HG03469 (cell line): ENCODE data around the gene ZCCHC14.
"Not testable (repeated sequence)": the region's sequence is repeated elsewhere in the genome, so short reads cannot be mapped to it uniquely, and the experiment has no call there.

Experiments used
- ATAC-seq: cut with Tn5 transposase; IDR thresholded peaks from one replicate; pipeline ENCODE4 v1.9.1; 2021; ENCODE audit warnings: mild to moderate bottlenecking, moderate library complexity, moderate number of reproducible peaks; ENCODE audit not compliant: unreplicated experiment

The ZCCHC14 gene

DNA sequence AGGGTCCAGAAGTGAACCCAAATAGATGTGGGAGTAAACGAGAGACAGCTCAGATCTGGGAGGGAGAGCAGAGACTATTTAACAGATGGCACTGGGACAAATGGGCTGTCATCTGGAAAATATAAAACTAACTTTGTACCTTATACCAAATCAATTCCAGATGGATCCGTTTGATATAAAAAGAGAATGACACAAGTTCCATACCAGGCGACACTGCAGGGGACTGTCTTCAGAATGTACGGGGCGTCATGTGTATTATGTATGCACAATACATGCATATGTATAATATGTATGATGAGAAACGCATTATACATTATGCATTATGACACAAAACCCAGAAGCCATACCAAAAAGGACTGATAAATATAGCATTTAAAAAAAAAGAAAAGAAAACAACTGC lies 10.2 kb downstream of the ZCCHC14 start:
- ATAC-seq = not testable (repeated sequence)

DNA sequence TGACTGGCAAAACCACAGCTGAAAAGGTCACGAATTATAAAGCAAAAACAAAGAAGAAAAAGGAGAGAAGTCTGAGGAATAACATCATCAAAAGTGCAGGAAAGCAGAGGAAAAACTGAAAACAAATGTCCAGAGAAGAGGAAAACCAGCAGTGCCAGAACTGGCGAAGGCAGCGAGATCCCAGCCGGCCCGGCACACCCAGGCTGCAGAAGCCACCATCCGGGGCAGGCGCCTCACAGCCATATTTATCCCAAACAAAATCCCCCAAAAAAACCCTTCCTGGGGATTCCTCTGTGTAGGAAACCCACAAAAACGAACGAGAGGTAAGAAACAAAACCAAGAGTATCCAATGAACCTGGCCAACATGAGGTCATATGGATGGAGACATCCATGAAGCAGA lies 10.6 kb downstream of the ZCCHC14 start:
- ATAC-seq = no peak

DNA sequence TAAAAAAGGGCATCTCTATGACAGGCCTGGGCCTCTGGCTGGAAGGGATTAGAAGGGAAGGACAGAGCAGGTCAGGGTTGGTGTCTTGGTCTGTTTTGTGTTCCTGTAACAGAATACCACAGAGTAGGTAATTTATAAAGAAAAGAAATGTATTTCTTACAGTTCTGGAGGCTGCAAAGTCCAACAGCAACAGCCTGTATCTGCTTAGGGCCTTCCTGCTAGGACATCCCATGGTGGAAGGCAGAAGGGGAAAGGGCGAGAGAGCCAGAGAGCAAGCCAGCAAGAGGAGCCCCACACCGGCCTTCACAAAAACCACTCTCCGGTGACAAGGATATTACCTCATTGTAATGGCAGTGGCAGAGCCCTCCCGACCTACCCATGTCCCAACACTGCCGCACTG lies 11.1 kb downstream of the ZCCHC14 start:
- not testable (repeated sequence) for ATAC-seq

DNA sequence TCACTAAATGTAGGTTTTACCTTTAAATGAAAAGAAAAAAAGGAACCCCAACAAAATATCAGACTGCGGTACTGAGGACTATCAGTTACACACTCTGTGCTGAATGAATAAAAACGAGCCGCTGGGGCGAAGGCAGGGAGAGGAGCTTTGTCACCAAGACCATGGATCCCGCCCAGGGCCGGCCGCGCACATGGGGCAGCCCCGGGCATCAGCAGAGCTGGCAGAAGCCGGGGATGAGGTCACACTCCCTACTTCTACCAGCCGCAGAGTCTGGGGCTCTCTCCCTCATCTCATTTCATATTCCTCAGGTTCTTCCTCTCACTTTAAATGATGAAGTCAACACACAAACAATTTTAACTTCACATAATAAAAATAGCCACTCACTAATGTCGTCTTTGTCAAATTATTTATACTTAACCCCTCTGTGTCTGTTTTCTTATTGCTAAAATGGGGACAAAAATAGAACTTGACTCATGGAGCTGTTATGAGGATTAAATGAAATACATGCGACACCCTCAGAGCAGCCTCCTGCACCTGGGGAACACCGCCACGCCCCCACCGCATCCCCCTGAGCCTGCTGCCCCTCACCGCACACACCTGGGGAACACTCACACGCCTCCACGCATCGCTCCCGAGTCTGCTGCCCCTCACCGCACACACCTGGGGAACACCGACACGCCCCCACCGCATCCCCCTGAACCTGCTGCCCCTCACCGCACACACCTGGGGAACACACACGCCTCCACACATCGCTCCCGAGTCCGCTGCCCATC lies 15.4 kb downstream of the ZCCHC14 start:
- not testable (repeated sequence) for ATAC-seq

DNA sequence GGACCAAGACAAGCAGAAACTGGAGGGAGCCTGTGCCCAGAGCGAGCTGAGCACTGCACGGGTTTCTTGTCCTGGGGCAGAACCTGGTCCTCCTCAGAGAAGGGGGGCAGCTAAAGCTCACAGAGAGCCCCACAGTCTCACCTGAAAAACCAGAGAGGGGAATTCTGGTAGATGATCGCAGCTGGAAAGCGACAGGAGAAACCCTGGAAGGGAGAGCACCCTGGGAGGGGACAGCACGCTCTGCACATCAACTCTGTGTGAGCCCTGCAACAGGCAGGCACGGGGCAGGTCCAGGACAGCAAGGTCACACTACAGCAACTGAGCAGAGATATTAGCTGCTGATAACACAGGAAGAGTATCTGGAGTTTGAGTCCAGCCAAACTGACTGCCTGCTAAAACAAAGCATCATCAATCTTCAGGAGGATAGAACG lies 18.2 kb downstream of the ZCCHC14 start:
- ATAC-seq = no peak

DNA sequence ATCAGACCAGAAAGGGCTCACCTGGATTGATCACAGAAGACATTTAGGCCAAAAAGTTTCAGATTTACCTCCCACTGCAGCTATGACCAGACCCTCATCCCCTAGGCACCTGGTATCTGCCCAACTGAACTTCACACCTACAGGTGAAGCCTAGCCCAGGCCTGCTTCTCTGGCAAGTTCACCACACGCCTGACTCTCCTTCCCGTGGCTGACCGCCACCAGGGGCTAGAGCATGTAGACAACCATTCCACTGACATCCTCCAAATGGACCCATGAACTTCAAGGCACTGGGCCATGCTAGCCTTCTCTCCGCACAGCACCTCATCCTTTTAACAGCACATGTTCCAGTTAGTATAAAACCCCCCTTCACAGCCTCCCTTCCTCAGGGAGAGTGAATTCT lies 18.8 kb downstream of the ZCCHC14 start:
- ATAC-seq = no peak

DNA sequence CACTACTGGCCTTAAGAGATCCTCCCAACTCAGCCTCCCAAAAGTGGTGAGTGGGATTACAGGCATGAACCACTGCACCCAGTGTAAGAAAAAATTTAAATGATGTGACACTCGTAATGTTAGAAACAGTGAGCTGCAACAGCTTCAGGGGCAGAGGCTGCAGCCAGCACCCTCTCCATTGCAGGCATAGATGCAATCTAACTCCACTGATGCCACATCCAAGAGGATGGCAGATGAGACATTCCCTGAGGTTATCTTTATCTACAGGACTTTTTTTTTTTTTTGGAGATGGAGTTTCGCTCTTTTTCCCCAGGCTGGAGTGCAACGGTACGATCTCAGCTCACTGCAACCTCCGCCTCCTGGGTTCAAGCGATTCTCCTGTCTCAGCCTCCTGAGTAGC lies 19.9 kb downstream of the ZCCHC14 start:
- no peak for ATAC-seq

DNA sequence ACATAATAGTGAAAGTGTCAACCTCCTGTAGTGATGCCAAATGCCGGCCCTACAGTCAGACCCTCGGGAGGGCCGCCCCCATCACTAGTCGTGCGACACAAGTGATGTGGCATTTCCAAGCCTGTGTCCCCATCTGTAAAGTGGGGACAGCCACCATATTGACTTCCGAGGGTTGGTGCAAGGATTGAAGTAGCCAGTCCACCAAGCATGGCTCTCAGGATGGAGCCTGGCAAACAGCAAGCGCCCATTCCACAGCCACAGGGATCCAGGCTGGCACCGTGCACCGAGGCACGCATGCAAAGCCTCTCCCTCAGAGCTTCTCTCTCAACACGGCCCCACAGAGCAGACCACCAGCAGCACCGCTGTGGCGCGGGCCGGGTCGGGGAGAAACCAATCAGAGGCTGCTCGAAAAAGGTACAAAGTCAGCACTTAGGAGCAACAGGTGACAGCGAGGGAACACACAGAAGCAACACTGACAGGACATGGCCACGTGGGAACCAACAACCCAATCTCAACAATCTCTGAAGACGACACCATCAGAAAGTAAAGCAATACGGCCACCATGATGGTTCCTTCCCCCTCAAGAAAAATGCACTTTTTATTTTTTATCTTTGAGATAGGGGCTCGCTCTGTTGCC lies 20.6 kb downstream of the ZCCHC14 start:
- ATAC-seq = no peak

DNA sequence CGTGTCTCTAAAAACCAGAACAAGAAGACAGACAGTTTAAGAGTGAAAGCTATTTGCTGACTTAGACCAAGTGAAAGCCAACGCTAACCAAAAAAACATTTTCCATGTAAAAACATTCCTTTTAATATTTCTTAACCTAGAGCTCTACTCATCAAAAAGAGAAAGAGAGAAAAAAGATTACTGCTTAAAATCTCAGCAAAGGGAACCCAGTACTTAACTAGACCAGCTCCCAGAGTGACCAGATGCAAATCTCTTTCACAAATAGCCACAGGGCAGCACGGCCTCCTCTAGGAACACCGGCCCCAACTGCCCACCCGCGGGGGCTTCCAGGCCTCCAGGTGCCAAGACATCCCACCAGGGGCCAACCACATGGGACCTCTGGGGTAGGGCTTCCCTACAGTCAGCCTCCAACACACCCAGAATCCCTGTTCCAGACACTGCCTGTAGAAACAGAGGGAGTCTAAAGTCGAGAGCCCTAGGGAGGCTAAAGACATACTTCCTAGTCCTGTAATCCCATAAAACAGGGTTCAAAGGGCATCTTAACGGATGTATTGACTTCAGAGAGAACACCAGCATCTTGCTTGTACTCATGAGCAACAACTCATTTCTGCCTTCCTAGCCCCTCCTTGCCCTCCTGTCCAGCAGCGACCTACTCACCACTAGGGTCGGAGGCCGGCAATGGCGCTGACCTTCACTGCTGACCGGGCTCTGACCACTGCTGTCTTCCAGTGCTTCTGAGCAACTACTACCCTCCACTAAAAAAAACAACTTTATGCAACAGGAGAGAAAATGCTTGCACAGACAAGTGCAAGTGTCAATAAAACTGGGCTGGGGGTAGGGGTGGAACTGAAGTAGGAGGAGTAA lies 21.3 kb downstream of the ZCCHC14 start:
- ATAC-seq = no peak

DNA sequence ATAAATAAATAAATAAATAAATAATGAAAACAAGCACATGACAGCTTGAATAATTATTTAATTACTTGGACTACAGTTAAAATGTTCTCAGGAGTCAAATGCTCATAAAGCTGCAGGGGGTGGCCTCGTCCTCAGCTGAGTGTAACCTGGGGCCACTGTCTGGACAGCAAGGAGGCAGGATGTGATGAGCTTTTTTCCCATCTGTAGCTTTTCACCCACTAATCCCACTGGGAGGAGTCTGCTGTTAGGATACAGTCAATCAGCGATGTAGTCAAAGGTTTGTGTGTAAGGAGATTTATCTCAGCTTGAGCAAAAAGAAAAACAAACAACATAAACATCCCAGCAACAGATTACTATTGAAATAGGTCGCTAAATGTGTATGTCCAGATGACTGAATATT lies 22.5 kb downstream of the ZCCHC14 start:
- ATAC-seq = no peak

DNA sequence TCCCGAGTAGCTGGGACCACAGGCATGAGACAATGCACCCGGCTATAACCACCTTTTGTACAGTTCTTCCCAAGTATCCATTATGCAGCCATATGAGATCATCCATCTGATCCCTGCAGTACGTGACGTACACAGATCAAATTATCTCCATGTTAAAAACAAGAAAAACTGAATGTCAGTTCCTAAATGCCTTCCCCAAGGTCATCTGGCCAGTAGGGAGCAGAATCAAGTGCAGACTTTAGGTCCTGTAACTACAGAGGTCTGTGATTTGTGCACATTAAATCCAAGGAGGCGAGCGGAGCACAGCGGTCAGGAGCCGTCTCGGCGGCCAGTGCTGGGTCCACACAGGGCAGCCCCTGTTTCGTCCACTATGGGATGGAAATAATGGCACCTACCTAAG lies 23.7 kb downstream of the ZCCHC14 start:
- no peak for ATAC-seq

DNA sequence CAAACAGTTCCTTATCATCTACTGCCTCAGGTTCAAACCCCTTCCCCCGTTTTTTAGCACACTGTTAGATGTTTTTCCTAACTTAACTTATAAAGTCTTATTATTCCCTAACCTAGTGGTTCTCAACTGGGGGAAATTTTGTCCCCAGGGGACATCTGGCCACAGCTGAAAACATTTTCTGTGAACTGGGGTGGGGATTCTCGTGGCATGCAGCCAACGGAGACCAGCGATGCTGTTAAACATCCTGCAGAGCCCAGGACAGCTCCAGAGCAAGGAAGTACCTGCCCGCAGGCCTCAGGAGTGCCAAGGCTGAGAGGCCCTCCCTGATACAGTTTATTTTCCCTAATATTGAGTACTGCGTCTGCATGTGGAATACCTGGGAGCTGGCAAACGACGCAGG lies 24.3 kb downstream of the ZCCHC14 start:
- no peak for ATAC-seq

DNA sequence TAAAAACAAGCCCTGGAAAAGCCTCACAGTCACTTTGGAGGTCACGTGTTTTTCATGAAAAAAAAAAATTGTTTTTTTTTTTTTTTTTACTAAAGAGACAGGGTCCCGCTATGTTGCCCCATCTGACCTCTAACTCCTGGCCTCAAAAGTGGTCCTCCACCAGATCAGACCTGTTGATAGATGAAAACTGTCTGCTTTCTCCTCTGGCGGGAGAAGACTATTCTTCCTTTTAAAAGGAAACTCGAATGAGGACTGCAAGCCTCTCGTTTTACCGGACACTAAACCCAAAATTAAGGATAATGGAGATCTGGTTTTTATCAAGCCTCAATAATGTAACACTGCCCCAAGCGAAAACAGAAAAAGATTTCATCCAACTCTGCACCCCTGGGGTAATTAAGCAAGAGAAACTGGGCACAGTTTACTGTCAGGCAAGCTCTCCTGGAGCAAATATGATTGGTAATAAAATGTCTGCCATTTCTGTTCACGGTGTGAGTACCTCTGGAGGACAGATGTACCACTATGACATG lies 25.8 kb downstream of the ZCCHC14 start:
- no peak for ATAC-seq

DNA sequence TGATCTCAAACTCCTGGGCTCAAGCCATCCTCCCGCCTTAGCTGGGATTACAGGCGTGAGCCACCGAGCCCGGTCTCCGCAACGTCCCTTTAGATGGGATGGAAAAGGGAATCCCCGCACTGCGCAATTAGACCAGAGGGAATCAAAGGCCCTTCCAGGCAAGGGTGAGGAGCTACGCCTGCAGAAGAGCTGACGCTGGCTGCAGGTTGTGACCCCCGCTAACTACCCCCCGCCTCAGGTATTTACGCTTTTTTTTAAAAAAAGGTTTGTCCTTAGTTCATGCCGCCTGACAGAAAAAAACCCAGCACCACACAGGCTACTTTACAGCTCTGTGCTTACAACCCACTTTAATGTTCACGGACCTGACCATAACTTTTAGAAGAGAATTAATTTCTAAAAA lies 26.9 kb downstream of the ZCCHC14 start:
- no peak for ATAC-seq

DNA sequence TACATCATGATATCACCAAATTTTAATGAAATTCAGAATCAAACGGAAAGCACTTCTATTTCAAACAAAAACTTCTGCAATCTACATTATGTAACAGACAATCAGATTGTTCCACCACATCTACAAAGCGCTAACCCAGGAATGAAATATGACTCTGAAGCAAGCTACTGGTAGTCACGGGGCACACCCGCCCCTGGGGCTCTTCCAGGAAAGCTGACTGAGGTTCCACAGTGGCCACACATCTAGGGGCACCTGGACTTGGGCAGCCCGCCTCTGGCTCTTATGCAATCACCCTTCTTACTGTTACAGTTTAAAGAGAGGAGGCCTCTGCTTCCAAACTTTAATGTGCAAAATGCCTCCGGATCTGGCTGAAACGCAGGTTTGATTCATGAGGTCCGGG lies 27.5 kb downstream of the ZCCHC14 start:
- no peak for ATAC-seq

DNA sequence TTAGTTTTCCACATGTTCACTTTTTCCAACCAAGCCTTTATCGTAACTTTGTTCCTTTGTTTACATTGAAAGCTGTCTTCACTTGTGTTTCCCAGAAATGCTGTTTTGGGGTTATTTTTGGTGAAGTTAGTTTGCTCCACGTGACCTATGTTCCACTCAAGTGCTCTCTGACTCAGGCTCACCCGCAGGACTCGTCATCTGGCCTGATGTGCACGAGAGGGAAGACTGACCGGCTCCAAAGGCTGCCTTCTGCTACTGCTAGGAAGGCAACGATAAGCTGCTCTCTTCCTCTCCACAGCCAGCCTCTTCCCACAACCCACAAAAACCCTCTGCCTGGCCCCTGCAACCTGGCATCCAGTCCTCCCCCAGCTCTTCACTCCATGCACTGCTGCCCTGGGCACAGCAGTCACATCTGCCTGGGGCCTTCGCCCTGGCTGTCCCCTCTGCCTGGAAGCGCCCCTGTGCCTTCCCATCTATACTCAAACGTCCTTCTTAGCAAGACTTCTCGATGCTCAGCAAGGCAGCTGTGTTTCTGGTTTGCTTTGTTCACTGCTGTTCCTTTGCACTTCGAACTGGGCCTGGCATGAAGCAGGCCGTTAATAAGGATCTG lies 28.0 kb downstream of the ZCCHC14 start:
- ATAC-seq = no peak

DNA sequence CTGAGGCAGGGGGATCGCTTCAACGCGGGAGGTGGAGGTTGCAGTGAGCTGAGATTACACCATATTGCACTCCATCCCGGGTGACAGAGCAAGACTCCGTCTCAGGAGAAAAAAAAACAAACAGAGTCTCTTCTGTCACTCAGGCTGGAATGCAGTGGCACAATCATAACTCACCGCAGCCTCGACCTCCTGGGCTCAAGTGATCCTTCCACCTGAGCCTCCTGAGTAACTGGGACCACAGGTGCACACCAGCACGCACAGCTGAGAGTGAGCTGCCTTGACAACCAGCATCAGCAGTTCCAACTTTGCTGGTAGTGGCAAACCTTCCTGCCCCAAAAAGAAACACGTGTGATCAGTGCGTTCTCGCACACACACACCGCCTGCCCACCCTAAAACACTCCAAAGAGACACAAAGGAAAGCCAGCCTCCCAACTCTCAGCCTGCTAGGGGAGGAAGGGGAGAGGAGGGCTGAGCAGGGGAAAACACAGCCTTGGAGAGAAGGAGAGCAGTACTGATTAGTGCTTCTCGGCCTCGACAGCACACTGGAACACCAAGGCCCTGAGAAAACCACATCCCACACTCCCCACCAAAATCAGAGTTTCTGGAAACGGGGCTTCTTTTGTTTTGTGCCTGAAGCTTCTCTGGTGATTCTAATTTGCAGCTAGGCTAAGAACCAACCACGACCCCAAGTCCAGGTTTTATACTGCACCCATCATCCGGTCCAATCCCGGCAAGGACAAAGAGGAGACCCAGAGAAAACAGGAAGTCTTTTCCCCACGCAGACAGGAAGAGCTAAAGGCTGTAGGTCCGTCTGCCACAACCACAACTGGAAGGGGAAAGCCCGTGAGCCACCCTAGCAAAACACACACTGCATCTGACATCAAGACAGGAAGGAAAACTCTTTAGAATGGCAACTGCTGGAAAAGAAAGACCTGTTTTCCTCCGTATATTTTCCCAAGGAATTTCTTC lies 28.8 kb downstream of the ZCCHC14 start:
- no peak for ATAC-seq

DNA sequence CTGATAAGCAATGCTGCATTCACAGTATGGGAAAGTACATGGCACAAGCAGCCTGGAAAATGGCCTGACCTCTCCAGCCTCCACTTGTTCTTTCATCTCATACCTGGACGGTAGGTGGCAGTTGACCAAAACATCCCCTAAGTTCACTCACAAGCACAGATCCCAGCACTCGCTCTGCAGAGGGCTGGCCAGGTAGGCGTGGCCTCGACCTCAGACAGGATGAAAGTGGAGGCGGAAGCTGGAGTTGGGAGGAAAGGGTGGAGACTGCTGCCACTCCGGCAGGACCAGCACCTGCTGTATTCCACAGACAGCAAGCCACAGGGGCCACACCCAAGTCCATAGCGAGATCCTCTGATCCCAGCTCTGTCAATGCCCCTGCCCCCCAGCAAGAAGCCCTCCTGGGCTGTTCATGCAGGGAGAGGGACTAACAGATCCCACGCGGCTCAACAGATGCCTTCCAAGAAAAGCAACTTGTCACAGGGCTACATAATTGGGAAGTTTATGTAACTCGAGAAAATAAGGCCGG lies 31.3 kb downstream of the ZCCHC14 start:
- ATAC-seq = no peak

DNA sequence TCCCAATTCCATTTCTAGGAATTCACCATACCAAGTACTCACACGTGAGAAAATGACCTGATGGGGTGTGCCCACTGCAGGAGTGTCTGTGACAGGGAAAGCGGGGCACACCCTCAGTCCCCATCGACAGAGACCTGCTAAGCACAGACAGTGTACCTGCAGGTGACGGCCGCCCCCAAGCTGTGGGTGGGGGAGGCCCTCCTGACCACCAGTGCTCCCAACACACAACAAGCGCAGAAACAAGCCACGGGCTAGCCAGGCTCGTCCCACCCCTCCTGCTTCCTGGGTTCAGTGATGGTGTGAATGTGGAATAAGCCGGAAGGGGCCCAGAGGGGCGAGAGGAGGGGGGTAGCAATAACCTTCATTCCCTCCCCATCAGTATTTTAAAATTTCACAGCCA lies 31.9 kb downstream of the ZCCHC14 start:
- no peak for ATAC-seq

DNA sequence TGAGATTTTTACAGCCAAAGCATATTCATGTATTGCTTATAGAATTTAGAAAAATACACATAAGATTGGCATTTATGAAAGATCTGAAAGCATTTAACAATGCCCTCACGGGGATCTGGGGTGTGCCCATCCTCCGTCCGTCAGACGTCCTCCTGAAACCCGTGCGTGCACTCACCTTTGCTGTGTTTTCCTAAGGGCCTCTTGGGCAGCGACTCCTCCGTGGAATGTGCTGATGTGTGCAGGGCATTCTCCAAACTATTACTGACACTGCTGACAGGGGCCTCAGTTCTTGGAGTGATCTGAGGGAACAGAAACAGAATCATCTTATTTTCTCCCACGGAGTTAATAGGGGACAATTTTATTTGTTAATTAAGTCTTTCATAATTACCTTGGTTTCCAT lies 33.0 kb downstream of the ZCCHC14 start:
- no peak for ATAC-seq
